GM18951 (cell line): ENCODE results near the gene CCDC102B.
"Not testable (repeated sequence)": the region's sequence is repeated elsewhere in the genome, so short reads cannot be mapped to it uniquely, and the experiment has no call there.

Experiments used
- POLR2A ChIP-seq: IDR thresholded peaks from 4 replicates; pipeline ENCODE4 v1.6.1; 2011; ENCODE audit warnings: mild to moderate bottlenecking; ENCODE audit not compliant: insufficient read length, insufficient read depth; ENCODE audit errors: extremely low read depth
- in situ Hi-C: fragments of 300-500 bp; cut with MboI; formaldehyde crosslinking; loops from one replicate; pipeline ENCODE4 v1.12.0; 2022; ENCODE audit warnings: low sequenced_read_pairs, mixed read lengths, inconsistent platforms; ENCODE audit not compliant: unreplicated experiment

CCDC102B gene

GRCh38 chr18:68797871-68798270 lies at the start of gene CCDC102B:
Gene CCDC102B (plus strand): TSS chr18:68798080. CDS start chr18:68836764, 38,684 bp downstream.
- in situ Hi-C loops = no loop called here
- no peak for TF ChIP-seq POLR2A

- in situ Hi-C loops = no loop called here
- TF ChIP-seq POLR2A = no peak
Measured at GRCh38 chr18:68757126-68757525, 40.8 kb upstream of the CCDC102B start.

- in situ Hi-C loops = no loop called here
- TF ChIP-seq POLR2A = no peak
Measured at GRCh38 chr18:68759308-68759707, 38.6 kb upstream of the CCDC102B start.

GRCh38 chr18:68763083-68763482 lies 34.8 kb upstream of the CCDC102B start:
- in situ Hi-C loops = no loop called here
- no peak for TF ChIP-seq POLR2A

GRCh38 chr18:68764016-68764415 lies 33.9 kb upstream of the CCDC102B start:
- in situ Hi-C loops = no loop called here
- no peak for TF ChIP-seq POLR2A

- in situ Hi-C loops = no loop called here
- TF ChIP-seq POLR2A = no peak
Measured at GRCh38 chr18:68766433-68766832, 31.4 kb upstream of the CCDC102B start.

- TF ChIP-seq POLR2A = no peak
- in situ Hi-C loops = no loop called here
Measured at GRCh38 chr18:68769461-68769860, 28.4 kb upstream of the CCDC102B start.

GRCh38 chr18:68772268-68772667 lies 25.6 kb upstream of the CCDC102B start:
- in situ Hi-C loops = no loop called here
- TF ChIP-seq POLR2A = no peak

- in situ Hi-C loops = no loop called here
- TF ChIP-seq POLR2A = no peak
Measured at GRCh38 chr18:68778280-68778886, 19.5 kb upstream of the CCDC102B start.

- in situ Hi-C loops = no loop called here
- TF ChIP-seq POLR2A = no peak
Measured at GRCh38 chr18:68779169-68779568, 18.7 kb upstream of the CCDC102B start.

- TF ChIP-seq POLR2A = no peak
- in situ Hi-C loops = no loop called here
Measured at GRCh38 chr18:68780802-68781635, 16.9 kb upstream of the CCDC102B start.

GRCh38 chr18:68783506-68783905 lies 14.4 kb upstream of the CCDC102B start:
- in situ Hi-C loops = no loop called here
- no peak for TF ChIP-seq POLR2A

GRCh38 chr18:68784071-68784470 lies 13.8 kb upstream of the CCDC102B start:
- in situ Hi-C loops = no loop called here
- TF ChIP-seq POLR2A = no peak

- in situ Hi-C loops = not testable (repeated sequence)
Measured at GRCh38 chr18:68790290-68790689, 7.6 kb upstream of the CCDC102B start.
